GM10847 (cell line): ENCODE results near the gene NIP7.

ENCODE experiments used
- POLR2A ChIP-seq: IDR thresholded peaks from 2 replicates; pipeline ENCODE4 v1.6.1; 2011; ENCODE audit not compliant: insufficient read length; ENCODE audit errors: extremely low read depth

Gene NIP7

GRCh38 chr16:69315486-69316311, 23.9 kb upstream of the NIP7 start:
- no peak for TF ChIP-seq POLR2A

GRCh38 chr16:69316595-69317034, 23.0 kb upstream of the NIP7 start:
- TF ChIP-seq POLR2A: no peak

- no peak for TF ChIP-seq POLR2A
Observed at GRCh38 chr16:69318177-69318910, 21.2 kb upstream of the NIP7 start.

- no peak for TF ChIP-seq POLR2A
Observed at GRCh38 chr16:69318911-69319289, 20.7 kb upstream of the NIP7 start.

GRCh38 chr16:69319381-69319780, 20.2 kb upstream of the NIP7 start:
- TF ChIP-seq POLR2A: no peak

- no peak for TF ChIP-seq POLR2A
Observed at GRCh38 chr16:69319826-69320739, 19.5 kb upstream of the NIP7 start.

- TF ChIP-seq POLR2A: no peak
Observed at GRCh38 chr16:69320740-69321073, 18.9 kb upstream of the NIP7 start.

- no peak for TF ChIP-seq POLR2A
Observed at GRCh38 chr16:69321080-69321479, 18.5 kb upstream of the NIP7 start.

GRCh38 chr16:69322343-69322742, 17.2 kb upstream of the NIP7 start:
- no peak for TF ChIP-seq POLR2A

GRCh38 chr16:69323415-69323814, 16.2 kb upstream of the NIP7 start:
- TF ChIP-seq POLR2A: no peak

- no peak for TF ChIP-seq POLR2A
Observed at GRCh38 chr16:69324013-69324531, 15.5 kb upstream of the NIP7 start.

- no peak for TF ChIP-seq POLR2A
Observed at GRCh38 chr16:69324585-69325253, 14.9 kb upstream of the NIP7 start.

GRCh38 chr16:69325784-69326171, 13.8 kb upstream of the NIP7 start:
- TF ChIP-seq POLR2A: no peak

- TF ChIP-seq POLR2A: no peak
Observed at GRCh38 chr16:69326172-69326873, 13.2 kb upstream of the NIP7 start.
